Fibroblast of villous mesenchyme (primary cell): ENCODE data around the gene ZEB2. TPM values are rescaled to one million over a fixed set of nuclear protein-coding genes. Genes with fewer than 3 reads are reported as not detected.

Source experiments
- DNase-seq: peaks from one replicate; pipeline ENCODE4 v3.0.0-alpha.2; 2010; ENCODE audit warnings: low read depth
- H3K4me3 ChIP-seq: 2 replicates; pipeline ENCODE4 v1.5.1; 2011; ENCODE audit warnings: low read depth, mild to moderate bottlenecking, low read length
- total RNA-seq: library from RNA; depleted of rRNA; stranded (reverse); fragments of >200 nt; gene quantifications from 2 replicates; pipeline ENCODE4 v1.2.3, GENCODE V29; 2012
- TF ChIP-seq, protein P1 (sequence below): IDR thresholded peaks from 2 replicates; pipeline ENCODE4 v1.5.1; 2012; ENCODE audit warnings: low read depth, mild to moderate bottlenecking, low read length; ENCODE audit not compliant: insufficient read depth

ZEB2 gene
- total RNA-seq, 1 donor: 50.1 TPM

DNA sequence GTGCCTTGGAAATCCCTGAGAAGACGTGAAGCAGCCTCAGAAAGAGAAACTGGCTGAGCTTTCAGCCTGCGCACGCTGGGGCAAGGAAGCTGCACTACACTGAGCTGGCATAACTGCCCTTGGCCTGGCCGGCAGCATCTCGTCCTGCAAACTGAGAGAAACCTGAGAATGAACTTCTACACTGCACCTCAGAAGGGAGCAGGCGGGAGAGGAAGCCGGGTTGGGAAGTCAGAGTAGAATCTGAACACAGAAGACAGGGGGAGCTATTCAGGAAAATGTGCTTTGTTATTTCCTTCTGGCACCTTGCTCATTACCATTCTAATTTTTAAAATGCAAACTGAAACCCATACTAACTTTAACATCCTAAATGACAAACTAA lies 70.9 kb downstream of the ZEB2 start:
- no peak overlapping the region for H3K4me3 ChIP-seq
- no peak for DNase-seq
- TF ChIP-seq, protein P1, sequence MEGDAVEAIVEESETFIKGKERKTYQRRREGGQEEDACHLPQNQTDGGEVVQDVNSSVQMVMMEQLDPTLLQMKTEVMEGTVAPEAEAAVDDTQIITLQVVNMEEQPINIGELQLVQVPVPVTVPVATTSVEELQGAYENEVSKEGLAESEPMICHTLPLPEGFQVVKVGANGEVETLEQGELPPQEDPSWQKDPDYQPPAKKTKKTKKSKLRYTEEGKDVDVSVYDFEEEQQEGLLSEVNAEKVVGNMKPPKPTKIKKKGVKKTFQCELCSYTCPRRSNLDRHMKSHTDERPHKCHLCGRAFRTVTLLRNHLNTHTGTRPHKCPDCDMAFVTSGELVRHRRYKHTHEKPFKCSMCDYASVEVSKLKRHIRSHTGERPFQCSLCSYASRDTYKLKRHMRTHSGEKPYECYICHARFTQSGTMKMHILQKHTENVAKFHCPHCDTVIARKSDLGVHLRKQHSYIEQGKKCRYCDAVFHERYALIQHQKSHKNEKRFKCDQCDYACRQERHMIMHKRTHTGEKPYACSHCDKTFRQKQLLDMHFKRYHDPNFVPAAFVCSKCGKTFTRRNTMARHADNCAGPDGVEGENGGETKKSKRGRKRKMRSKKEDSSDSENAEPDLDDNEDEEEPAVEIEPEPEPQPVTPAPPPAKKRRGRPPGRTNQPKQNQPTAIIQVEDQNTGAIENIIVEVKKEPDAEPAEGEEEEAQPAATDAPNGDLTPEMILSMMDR: peak; percentile 40

DNA sequence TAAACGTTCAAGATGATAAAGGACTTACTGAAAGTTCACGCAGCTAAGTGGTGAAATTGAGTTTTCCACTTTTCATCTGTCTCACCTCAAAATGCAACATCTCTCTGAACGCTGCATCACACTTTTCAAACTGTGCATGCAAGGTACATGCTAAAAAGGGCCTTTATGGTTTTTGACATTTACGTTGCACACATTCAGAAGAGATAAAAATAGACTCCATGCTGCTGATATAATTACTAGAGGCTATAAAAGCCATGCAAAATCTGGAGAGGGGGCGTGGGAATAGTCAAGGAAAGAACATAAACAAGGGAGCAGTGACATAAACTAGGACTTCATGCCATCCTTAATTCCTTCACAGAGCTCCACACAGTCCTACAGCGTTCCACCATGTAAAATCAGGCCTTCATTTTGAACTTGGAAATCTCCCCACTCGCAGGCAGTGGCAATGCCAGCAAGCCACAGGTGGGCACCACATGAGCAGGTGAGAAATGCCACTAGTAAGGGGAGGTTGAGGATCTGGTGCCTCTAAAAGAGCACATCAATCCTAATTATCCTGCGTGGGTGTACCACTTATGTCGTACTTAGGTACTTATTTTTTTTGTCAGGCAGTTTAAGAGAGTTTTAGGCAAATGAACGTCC lies 71.4 kb downstream of the ZEB2 start:
- H3K4me3 ChIP-seq: no peak overlapping the region
- DNase-seq: no peak
- TF ChIP-seq, protein P1: no peak

DNA sequence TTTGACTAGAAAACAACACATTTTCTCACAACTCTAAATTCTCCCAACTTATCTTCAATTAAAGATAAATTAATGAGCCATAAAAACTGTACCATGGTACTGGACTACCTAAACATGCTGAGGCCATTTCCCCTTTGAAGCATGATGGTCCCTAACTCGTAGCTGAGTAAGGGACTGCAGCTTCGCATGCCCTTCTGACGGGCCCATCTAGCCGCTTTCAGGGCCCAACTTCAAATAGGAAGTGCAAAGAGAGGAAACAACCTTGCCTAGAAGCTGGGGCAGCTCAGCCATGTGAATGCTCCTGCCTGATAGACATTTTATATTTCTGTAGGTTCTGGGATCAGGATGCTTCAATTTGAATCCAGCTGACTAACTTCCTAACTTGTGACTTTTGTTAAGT lies 72.4 kb downstream of the ZEB2 start:
- TF ChIP-seq, protein P1: no peak
- DNase-seq: no peak
- no peak overlapping the region for H3K4me3 ChIP-seq

DNA sequence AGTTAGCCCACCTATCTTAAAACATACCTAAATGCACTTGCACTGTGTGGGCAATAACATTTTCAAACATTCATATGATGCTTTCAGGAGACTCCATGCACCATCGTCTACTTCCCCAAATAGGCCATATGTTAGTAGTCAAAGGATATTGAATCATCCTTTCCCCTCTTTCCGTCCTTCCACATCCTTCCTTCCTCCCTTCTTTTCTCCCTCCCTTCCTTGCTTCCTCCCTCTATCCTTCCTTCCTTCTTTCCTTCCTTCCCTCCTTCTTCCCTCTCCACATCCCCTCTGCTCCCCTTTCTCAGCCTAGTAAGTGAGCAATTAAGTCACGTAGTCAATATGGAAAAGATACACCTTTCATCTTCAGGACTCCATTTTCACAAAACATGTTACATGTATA lies 73.8 kb downstream of the ZEB2 start:
- H3K4me3 ChIP-seq: no peak overlapping the region
- DNase-seq: no peak
- TF ChIP-seq, protein P1: no peak

DNA sequence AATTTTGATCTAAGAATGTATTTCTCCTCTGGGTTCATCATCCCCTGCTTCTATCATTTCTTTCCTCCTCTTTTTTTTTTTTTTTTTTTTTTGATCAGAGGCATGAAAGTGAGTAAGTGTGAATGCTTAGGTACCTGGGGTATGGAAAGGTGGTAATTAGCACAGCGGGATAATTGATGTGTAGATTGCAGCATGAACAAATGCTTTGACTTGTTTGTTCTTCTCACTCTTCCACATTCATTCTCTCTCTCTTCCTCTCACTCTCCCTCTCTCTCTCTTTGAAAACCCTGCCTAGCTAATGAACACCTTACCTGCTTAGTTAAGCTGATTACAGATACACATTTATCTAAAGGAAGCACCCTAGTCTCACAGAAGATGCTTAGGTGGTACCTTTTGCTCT lies 74.7 kb downstream of the ZEB2 start:
- TF ChIP-seq, protein P1: no peak
- no peak for DNase-seq
- no peak overlapping the region for H3K4me3 ChIP-seq

DNA sequence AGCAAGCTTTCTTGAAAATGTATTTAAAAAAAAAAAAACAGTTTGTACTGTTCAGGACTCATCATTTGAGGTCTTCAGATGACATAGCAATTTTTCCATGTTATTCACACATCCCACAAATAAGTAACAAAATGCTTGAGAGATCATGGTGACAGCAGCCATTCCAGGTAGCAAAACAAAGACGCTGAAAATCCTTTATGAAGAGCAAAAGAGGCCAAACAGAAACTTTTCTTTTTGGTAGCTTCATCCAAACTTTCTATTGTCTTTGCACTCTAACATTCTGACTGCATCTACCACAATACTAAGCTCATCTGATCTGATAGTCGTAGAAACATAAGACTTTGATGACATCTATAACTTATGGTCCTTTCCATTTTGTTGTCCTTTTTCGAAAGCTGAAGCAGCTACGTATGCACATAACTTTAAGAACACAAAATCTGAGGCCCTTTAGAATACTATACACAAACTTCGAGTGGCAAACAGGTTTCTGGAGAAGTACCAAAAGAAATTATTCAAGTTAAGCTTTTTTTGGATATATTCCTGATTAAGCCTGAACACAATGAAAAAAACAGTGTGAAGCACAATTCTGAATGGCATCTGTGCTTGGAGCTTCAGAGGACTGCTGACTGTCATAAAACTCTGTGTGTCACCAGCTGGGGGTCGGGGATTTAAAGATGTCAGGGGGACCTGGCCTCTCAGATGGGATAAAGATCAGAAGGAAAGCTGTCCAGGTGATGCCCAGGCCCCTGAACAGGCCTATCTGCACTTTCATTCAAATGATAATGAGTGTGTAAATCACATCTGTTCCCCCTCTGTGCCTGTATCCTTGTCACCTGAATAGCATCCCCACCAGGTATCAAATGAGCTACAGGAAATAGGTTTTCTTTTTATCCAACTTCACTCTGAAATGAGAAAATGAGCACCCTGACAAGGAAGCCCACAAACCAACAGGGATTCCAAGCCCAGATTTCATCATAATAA lies 75.8 kb downstream of the ZEB2 start:
- TF ChIP-seq, protein P1: no peak
- DNase-seq: no peak
- no peak overlapping the region for H3K4me3 ChIP-seq
